Heart left ventricle (tissue), 16 donors: ENCODE measurements around the gene AGPAT1. TPM values are rescaled to one million over a fixed set of nuclear protein-coding genes. Genes with fewer than 3 reads are reported as not detected.

Source experiments
- ATAC-seq, 4 donors: fragments of 200-7000 bp; cut with Tn5 transposase; one replicate each; pipeline ENCODE4 v1.9.1; 2020 to 2022; ENCODE audit warnings: moderate library complexity in 4 of 4, mild to moderate bottlenecking in 3 of 4, moderate number of reproducible peaks in 1 of 4
- DNase-seq, 5 donors: peaks; one replicate each; pipeline ENCODE4 v3.0.0-alpha.2; 2020
- H3K27ac ChIP-seq, 12 donors: fragments of 200-600 bp; sonication (generic) in 4 of 12; one replicate each; pipeline versions ENCODE4 v1.5.0 to v1.8.0; 2016 to 2022; ENCODE audit warnings: mild to moderate bottlenecking in 2 of 12
- H3K27me3 ChIP-seq, 9 donors: fragments of 200-600 bp; sonication (generic) in 2 of 9; one replicate each; pipeline versions ENCODE4 v1.5.1 to v1.8.0; 2016 to 2022; ENCODE audit warnings: mild to moderate bottlenecking in 3 of 9
- H3K36me3 ChIP-seq, 9 donors: fragments of 200-600 bp; sonication (generic) in 2 of 9; one replicate each; pipeline versions ENCODE4 v1.5.0 to v1.8.0; 2018 to 2022; ENCODE audit warnings: mild to moderate bottlenecking in 2 of 9
- H3K4me1 ChIP-seq, 12 donors: fragments of 200-600 bp; sonication (generic) in 4 of 12; one replicate each; pipeline versions ENCODE4 v1.5.0 to v1.8.0; 2016 to 2022; ENCODE audit warnings: mild to moderate bottlenecking in 3 of 12
- H3K4me3 ChIP-seq, 12 donors: fragments of 200-600 bp; sonication (generic) in 4 of 12; one replicate each; pipeline versions ENCODE4 v1.5.0 to v1.8.0; 2017 to 2022; ENCODE audit warnings: mild to moderate bottlenecking in 9 of 12, moderate library complexity in 4 of 12
- H3K9me3 ChIP-seq, 12 donors: fragments of 200-600 bp; sonication (generic) in 4 of 12; one replicate each; pipeline versions ENCODE4 v1.5.0 to v1.8.0; 2016 to 2022; ENCODE audit warnings: mild to moderate bottlenecking in 1 of 12
- CTCF ChIP-seq, 12 donors: fragments of 200-600 bp; sonication (generic) in 4 of 12; IDR thresholded peaks; one replicate each; pipeline versions ENCODE4 v1.5.0 to v1.8.0; 2018 to 2022; ENCODE audit warnings: antibody characterized with exemption in 12 of 12, mild to moderate bottlenecking in 5 of 12
- POLR2A ChIP-seq, 2 donors: fragments of 450-650 bp; IDR thresholded peaks; one replicate each; pipeline ENCODE4 v1.6.1; 2017; ENCODE audit warnings: antibody characterized with exemption in 2 of 2, mild to moderate bottlenecking in 2 of 2, moderate library complexity in 2 of 2
- WGBS, 4 donors: extraction: QIAGEN DNeasy Blood & Tissue Kit in 2 of 4; methylation state at CpG; one replicate each; pipeline versions ENCODE4 v1.1.5 to v1.1.7; 2013 to 2018; 5-methylcytosine and 5-hydroxymethylcytosine counted together
- intact Hi-C, 10 donors: fragments of 100-400 bp; cut with DNase I; formaldehyde crosslinking; loops; one replicate each; pipeline versions ENCODE4 v1.11.1 to v1.14.2; 2022
- polyA plus RNA-seq, 2 donors: library from polyadenylated mRNA; stranded (reverse); fragments of 200-250 nt; gene quantifications; one replicate each; pipeline ENCODE4 v1.2.3, GENCODE V29; 2013
- total RNA-seq, 9 donors: library from RNA; depleted of rRNA in 2 of 9; stranded (reverse); fragments of >200 nt in 2 of 9; fragmentation: NEBNext Ultra II Directional in 3 of 9; extraction: Animal tissue kit (Norgen Biotek cat#: 25700) in 3 of 9; gene quantifications; one replicate each; pipeline versions ENCODE4 v1.1.0 to v1.2.4, GENCODE V29; 2016 to 2023
- donor health status: ischemic (EF 13 %, LVEDD 7.1; RV severe dilation, severe dysfunction).
- donor health status: healthy with polysubstance abuse.
- donor health status: DM: no; HTN: yes; CAD: no.
- donor health status: DM: no; HTN: no; CAD: no.
- donor health status: ischemic (EF 25% LVEDD 6.9; RV normal size, moderate dysfunction).
- donor health status: ischemic (EF 25% LVEDD 5.7; RV mildly dilated, moderate dysfunction).
- donor health status: healthy.
- donor health status: DM: yes; HTN: yes; CAD: no.
- donor health status: ischemic (EF 35%, LVEDD 5.7; RV mildly dilated, moderate dysfunction).
- donor health status: nonischemic (EF 11% LVEDD 7.7; RV severe dilation, severe dysfunction).
- donor health status: DM: yes; HTN: yes; CAD: no.
- donor health status: PGD.
- donor health status: ischemic (EF 29% LVEDD 5.4; RV normal size, mild dysfunction).
- donor health status: nonischemic (EF 23%, LVEDD 6.1; RV moderate dilation, normal function).

Gene AGPAT1
- total and polyA plus RNA-seq, 11 donors: 43.5 to 79.1 (median 51.0) TPM

- 85 to 90% (median 88%) methylated on average over 5 of the region's 5 CpGs for WGBS, 4 donors
- TF ChIP-seq POLR2A (IDR thresholded peaks at IDR 0.05) (no peak), CTCF (IDR thresholded peaks at IDR 0.05) (no peak)
- H3K27me3 ChIP-seq: no peaks in the 10 kb centered on the region
- peaks cover 0 to 50% (median 4%) of the 10 kb centered on the region in 9 donors for H3K36me3 ChIP-seq
- ATAC-seq (no peak), DNase-seq (no peak)
- H3K9me3 ChIP-seq: no peaks in the 10 kb centered on the region
- no peak overlapping the region for H3K27ac ChIP-seq
- no peak overlapping the region for H3K4me3 ChIP-seq
- no peaks in the 10 kb centered on the region for H3K4me1 ChIP-seq
- intact Hi-C loops: no loop called here
Measured at GRCh38 chr6:32210191-32210601, 34.3 kb upstream of the AGPAT1 start.

GRCh38 chr6:32208996-32209395, 33.1 kb upstream of the AGPAT1 start:
- H3K36me3 ChIP-seq: peaks cover 0 to 50% (median 8%) of the 10 kb centered on the region in 9 donors
- H3K27ac ChIP-seq: no peak overlapping the region
- 79 to 93% (median 85%) methylated on average over 1 of the region's 1 CpG for WGBS, 4 donors
- ATAC-seq (no peak), DNase-seq (no peak)
- intact Hi-C loops: no loop called here
- H3K4me3 ChIP-seq: no peak overlapping the region
- TF ChIP-seq CTCF (IDR thresholded peaks at IDR 0.05) (no peak), POLR2A (IDR thresholded peaks at IDR 0.05) (no peak)
- H3K9me3 ChIP-seq: no peaks in the 10 kb centered on the region
- no peaks in the 10 kb centered on the region for H3K27me3 ChIP-seq
- no peaks in the 10 kb centered on the region for H3K4me1 ChIP-seq

- Histone ChIP-seq H3K4me1 (no peaks in the 10 kb centered on the region), H3K4me3 (no peak overlapping the region), H3K9me3 (no peaks in the 10 kb centered on the region), H3K36me3 (peaks cover 0 to 69% (median 27%) of the 10 kb centered on the region in 9 donors), H3K27me3 (no peaks in the 10 kb centered on the region), H3K27ac (no peak overlapping the region)
- no peak for TF ChIP-seq POLR2A (IDR thresholded peaks at IDR 0.05)
- no peak for TF ChIP-seq CTCF (IDR thresholded peaks at IDR 0.05)
- 81 to 87% (median 85%) methylated on average over 3 of the region's 3 CpGs for WGBS, 4 donors
- ATAC-seq (no peak), DNase-seq (no peak)
- intact Hi-C loops: no loop called here
Measured at GRCh38 chr6:32204268-32204715, 28.4 kb upstream of the AGPAT1 start.

GRCh38 chr6:32203426-32204267, 27.8 kb upstream of the AGPAT1 start:
- intact Hi-C loops: no loop called here
- Histone ChIP-seq H3K36me3 (peaks cover 0 to 67% (median 27%) of the 10 kb centered on the region in 9 donors), H3K4me1 (no peaks in the 10 kb centered on the region), H3K9me3 (no peaks in the 10 kb centered on the region), H3K27ac (no peak overlapping the region), H3K27me3 (no peaks in the 10 kb centered on the region), H3K4me3 (no peak overlapping the region)
- DNase-seq (no peak), ATAC-seq (no peak)
- WGBS, 4 donors: 78 to 91% (median 82%) methylated on average over 6 to 9 of the region's 9 CpGs
- TF ChIP-seq POLR2A (IDR thresholded peaks at IDR 0.05) (no peak), CTCF (IDR thresholded peaks at IDR 0.05) (no peak)
